Measurements from ENCODE around the gene POU1F1. TPM values are rescaled to one million over a fixed set of nuclear protein-coding genes. Genes with fewer than 3 reads are reported as not detected.

The POU1F1 gene
- total RNA-seq, 1 experiment from 2014 or later, result not detected

GRCh38 chr3:87233805-87234204 is 42.6 kb downstream of the POU1F1 start (continued):
- no peak for TF ChIP-seq ZNF232 (CRISPR knock-in tag; IDR thresholded peaks at IDR 0.05)
- no peak for TF ChIP-seq JUN (CRISPR knock-in tag; IDR thresholded peaks at IDR 0.05)

- Mint-ChIP-seq H3K36me3 (peaks cover 3% of the 10 kb centered on the region; the same call in 1 of the 2 replicates), H3K4me3 (peak overlapping the region; percentile 99), H3K27ac (no peak overlapping the region), H3K27me3 (ENCODE audit: low read depth) (peaks cover 3% of the 10 kb centered on the region; the same call in 1 of the 2 replicates), H3K9me3 (no peaks in the 10 kb centered on the region), H3K4me1 (peaks cover 56% of the 10 kb centered on the region)
- ATAC-seq (no peak), DNase-seq (ENCODE audit: low spot score) (no peak)
- CTCF ChIA-PET, result no interaction called here
- POLR2A ChIA-PET, result no interaction called here
- TF ChIP-seq AFF4 (CRISPR knock-in tag; IDR thresholded peaks at IDR 0.05; ENCODE audit: borderline replicate concordance) (no peak), MLX (CRISPR knock-in tag; IDR thresholded peaks at IDR 0.05) (no peak), CDX4 (CRISPR knock-in tag; IDR thresholded peaks at IDR 0.05; ENCODE audit: borderline replicate concordance) (no peak), PREB (CRISPR knock-in tag; IDR thresholded peaks at IDR 0.05; ENCODE audit: borderline replicate concordance) (no peak), KAT7 (CRISPR knock-in tag; IDR thresholded peaks at IDR 0.05; ENCODE audit: borderline replicate concordance) (no peak), TEAD4 (CRISPR knock-in tag; IDR thresholded peaks at IDR 0.05) (no peak), E2F4 (CRISPR knock-in tag; IDR thresholded peaks at IDR 0.05; ENCODE audit: borderline replicate concordance, low read depth) (no peak), USF2 (CRISPR knock-in tag; IDR thresholded peaks at IDR 0.05) (no peak), ERG (CRISPR knock-in tag; IDR thresholded peaks at IDR 0.05) (no peak), JUN (CRISPR knock-in tag; IDR thresholded peaks at IDR 0.05) (no peak), ZBTB21 (CRISPR knock-in tag; IDR thresholded peaks at IDR 0.05; ENCODE audit: borderline replicate concordance) (no peak), MAX (CRISPR knock-in tag; IDR thresholded peaks at IDR 0.05) (no peak), MXD4 (CRISPR knock-in tag; IDR thresholded peaks at IDR 0.05; ENCODE audit: borderline replicate concordance) (no peak), ZNF121 (CRISPR knock-in tag; IDR thresholded peaks at IDR 0.05) (no peak), TP53 (CRISPR knock-in tag; IDR thresholded peaks at IDR 0.05) (no peak)
Measured at GRCh38 chr3:87229113-87229512, 47.3 kb downstream of the POU1F1 start.

All from WTC11 (cell line).